ENCODE results near the gene IQSEC1. TPM values are rescaled to one million over a fixed set of nuclear protein-coding genes. Genes with fewer than 3 reads are reported as not detected.

Gene IQSEC1
- total RNA-seq, 2 donors from 2014 or later: 57.5 to 63.9 TPM

GRCh38 chr3:13007251-13007941, 65.8 kb downstream of the IQSEC1 start:
- no peaks in the 10 kb centered on the region for H3K36me3 ChIP-seq
- TF ChIP-seq CTCF (IDR thresholded peaks at IDR 0.05): no peak
- no peak overlapping the region for H3K4me3 ChIP-seq
- no peak for DNase-seq (ENCODE audit: low spot score)
- H3K4me1 ChIP-seq: peaks cover 0 to 31% of the 10 kb centered on the region in 2 donors
- no peak overlapping the region for H3K27ac ChIP-seq
- H3K9me3 ChIP-seq: no peaks in the 10 kb centered on the region
- no peaks in the 10 kb centered on the region for H3K27me3 ChIP-seq

GRCh38 chr3:13006216-13006990, 66.8 kb downstream of the IQSEC1 start:
- Histone ChIP-seq H3K27ac (no peak overlapping the region), H3K4me3 (no peak overlapping the region), H3K36me3 (no peaks in the 10 kb centered on the region), H3K27me3 (no peaks in the 10 kb centered on the region), H3K4me1 (peaks cover 0 to 31% of the 10 kb centered on the region in 2 donors), H3K9me3 (no peaks in the 10 kb centered on the region)
- no peak for TF ChIP-seq CTCF (IDR thresholded peaks at IDR 0.05)
- DNase-seq (ENCODE audit: low spot score): no peak

- DNase-seq (ENCODE audit: low spot score): no peak
- Histone ChIP-seq H3K27ac (no peak overlapping the region), H3K27me3 (no peaks in the 10 kb centered on the region), H3K36me3 (no peaks in the 10 kb centered on the region), H3K4me1 (peaks cover 0 to 31% of the 10 kb centered on the region in 2 donors), H3K9me3 (no peaks in the 10 kb centered on the region), H3K4me3 (no peak overlapping the region)
- TF ChIP-seq CTCF (IDR thresholded peaks at IDR 0.05): no peak
Observed at GRCh38 chr3:13005301-13005700, 67.9 kb downstream of the IQSEC1 start.

GRCh38 chr3:13004376-13004775, 68.9 kb downstream of the IQSEC1 start:
- no peak for TF ChIP-seq CTCF (IDR thresholded peaks at IDR 0.05)
- Histone ChIP-seq H3K9me3 (no peaks in the 10 kb centered on the region), H3K27ac (no peak overlapping the region), H3K4me1 (peaks cover 0 to 35% of the 10 kb centered on the region in 2 donors), H3K36me3 (no peaks in the 10 kb centered on the region), H3K4me3 (no peak overlapping the region), H3K27me3 (no peaks in the 10 kb centered on the region)
- no peak for DNase-seq (ENCODE audit: low spot score)

- no peak for DNase-seq (ENCODE audit: low spot score)
- Histone ChIP-seq H3K27me3 (no peaks in the 10 kb centered on the region), H3K9me3 (no peaks in the 10 kb centered on the region), H3K36me3 (no peaks in the 10 kb centered on the region), H3K27ac (no peak overlapping the region), H3K4me1 (peaks cover 0 to 35% of the 10 kb centered on the region in 2 donors), H3K4me3 (no peak overlapping the region)
- TF ChIP-seq CTCF (IDR thresholded peaks at IDR 0.05): no peak
Observed at GRCh38 chr3:13003608-13004007, 69.6 kb downstream of the IQSEC1 start.
